GM12872 (cell line): ENCODE measurements around the gene HMGN5.

ENCODE experiments used
- CTCF ChIP-seq: IDR thresholded peaks from 3 replicates; pipeline ENCODE4 v1.5.1; 2011; ENCODE audit warnings: low read depth, mild to moderate bottlenecking, low read length, moderate library complexity; ENCODE audit not compliant: insufficient read depth

The HMGN5 gene

GRCh38 chrX:81120258-81120935, 81.3 kb downstream of the HMGN5 start:
- no peak for TF ChIP-seq CTCF

- no peak for TF ChIP-seq CTCF
Measured at GRCh38 chrX:81114757-81115156, 87.0 kb downstream of the HMGN5 start.

- no peak for TF ChIP-seq CTCF
Measured at GRCh38 chrX:81110286-81110685, 91.4 kb downstream of the HMGN5 start.

GRCh38 chrX:81082649-81083048, 119.1 kb downstream of the HMGN5 start:
- TF ChIP-seq CTCF = no peak
